Measurements from ENCODE around the gene BCORL1. TPM values are rescaled to one million over a fixed set of nuclear protein-coding genes. Genes with fewer than 3 reads are reported as not detected.

The BCORL1 gene
- total RNA-seq, 1 donor: 1.4 TPM

- Histone ChIP-seq H4K20me1 (ENCODE audit: insufficient read depth, low read length) (no peaks in the 10 kb centered on the region), H3K79me2 (ENCODE audit: insufficient read depth, low read length) (no peaks in the 10 kb centered on the region), H3K27me3 (ENCODE audit: insufficient read depth, low read length) (no peaks in the 10 kb centered on the region), H3K4me3 (ENCODE audit: insufficient read depth, low read length) (no peak overlapping the region), H3K9me3 (ENCODE audit: low read depth, low read length) (no peaks in the 10 kb centered on the region), H3K36me3 (ENCODE audit: insufficient read depth, low read length) (peaks cover 10% of the 10 kb centered on the region), H3K4me2 (ENCODE audit: insufficient read depth, low read length) (no peak overlapping the region), H3K4me1 (ENCODE audit: insufficient read depth, low read length) (no peaks in the 10 kb centered on the region), H3K27ac (ENCODE audit: low read depth, low read length) (no peak overlapping the region), H2AFZ (ENCODE audit: low read length) (no peak overlapping the region)
- DNase-seq (ENCODE audit: insufficient read length, low spot score, missing footprints): peak; percentile 22
- no peak for TF ChIP-seq CTCF (IDR thresholded peaks at IDR 0.05; ENCODE audit: extremely low read depth, low read depth, low read length)
These were observed 48.4 kb downstream of the BCORL1 start for GRCh38 chrX:130030826-130031225.

- H3K27me3 ChIP-seq (ENCODE audit: insufficient read depth, low read length): no peaks in the 10 kb centered on the region
- no peaks in the 10 kb centered on the region for H4K20me1 ChIP-seq (ENCODE audit: insufficient read depth, low read length)
- no peak overlapping the region for H3K4me2 ChIP-seq (ENCODE audit: insufficient read depth, low read length)
- no peaks in the 10 kb centered on the region for H3K79me2 ChIP-seq (ENCODE audit: insufficient read depth, low read length)
- no peaks in the 10 kb centered on the region for H3K9me3 ChIP-seq (ENCODE audit: low read depth, low read length)
- DNase-seq (ENCODE audit: insufficient read length, low spot score, missing footprints): no peak
- TF ChIP-seq CTCF (IDR thresholded peaks at IDR 0.05; ENCODE audit: extremely low read depth, low read depth, low read length): no peak
- peaks cover 10% of the 10 kb centered on the region for H3K36me3 ChIP-seq (ENCODE audit: insufficient read depth, low read length)
- no peak overlapping the region for H2AFZ ChIP-seq (ENCODE audit: low read length)
- no peaks in the 10 kb centered on the region for H3K4me1 ChIP-seq (ENCODE audit: insufficient read depth, low read length)
- H3K4me3 ChIP-seq (ENCODE audit: insufficient read depth, low read length): no peak overlapping the region
- H3K27ac ChIP-seq (ENCODE audit: low read depth, low read length): no peak overlapping the region
These were observed 50.1 kb downstream of the BCORL1 start for GRCh38 chrX:130032552-130032951.

- no peaks in the 10 kb centered on the region for H4K20me1 ChIP-seq (ENCODE audit: insufficient read depth, low read length)
- H3K79me2 ChIP-seq (ENCODE audit: insufficient read depth, low read length): no peaks in the 10 kb centered on the region
- H3K4me3 ChIP-seq (ENCODE audit: insufficient read depth, low read length): no peak overlapping the region
- H3K4me2 ChIP-seq (ENCODE audit: insufficient read depth, low read length): no peak overlapping the region
- no peaks in the 10 kb centered on the region for H3K4me1 ChIP-seq (ENCODE audit: insufficient read depth, low read length)
- DNase-seq (ENCODE audit: insufficient read length, low spot score, missing footprints): no peak
- H2AFZ ChIP-seq (ENCODE audit: low read length): no peak overlapping the region
- TF ChIP-seq CTCF (IDR thresholded peaks at IDR 0.05; ENCODE audit: extremely low read depth, low read depth, low read length): no peak
- H3K27me3 ChIP-seq (ENCODE audit: insufficient read depth, low read length): no peaks in the 10 kb centered on the region
- no peaks in the 10 kb centered on the region for H3K9me3 ChIP-seq (ENCODE audit: low read depth, low read length)
- no peak overlapping the region for H3K27ac ChIP-seq (ENCODE audit: low read depth, low read length)
- peaks cover 13% of the 10 kb centered on the region for H3K36me3 ChIP-seq (ENCODE audit: insufficient read depth, low read length)
These were observed 51.7 kb downstream of the BCORL1 start for GRCh38 chrX:130034178-130034577.

- Histone ChIP-seq H3K4me3 (ENCODE audit: insufficient read depth, low read length) (no peak overlapping the region), H3K4me2 (ENCODE audit: insufficient read depth, low read length) (no peak overlapping the region), H3K9me3 (ENCODE audit: low read depth, low read length) (no peaks in the 10 kb centered on the region), H3K27me3 (ENCODE audit: insufficient read depth, low read length) (no peaks in the 10 kb centered on the region), H4K20me1 (ENCODE audit: insufficient read depth, low read length) (no peaks in the 10 kb centered on the region), H3K79me2 (ENCODE audit: insufficient read depth, low read length) (no peaks in the 10 kb centered on the region), H2AFZ (ENCODE audit: low read length) (no peak overlapping the region), H3K27ac (ENCODE audit: low read depth, low read length) (no peak overlapping the region), H3K36me3 (ENCODE audit: insufficient read depth, low read length) (peaks cover 4% of the 10 kb centered on the region), H3K4me1 (ENCODE audit: insufficient read depth, low read length) (no peaks in the 10 kb centered on the region)
- DNase-seq (ENCODE audit: insufficient read length, low spot score, missing footprints): no peak
- no peak for TF ChIP-seq CTCF (IDR thresholded peaks at IDR 0.05; ENCODE audit: extremely low read depth, low read depth, low read length)
These were observed 57.4 kb downstream of the BCORL1 start for GRCh38 chrX:130039847-130040246.

All from osteoblast (primary cell).